AG04450 (cell line): ENCODE results near the gene YAP1. TPM values are rescaled to one million over a fixed set of nuclear protein-coding genes. Genes with fewer than 3 reads are reported as not detected.

Source experiments
- CTCF ChIA-PET: fragments of 300-600, 350-600 bp; formaldehyde crosslinking; extraction: SDS; loops from one replicate; lab custom pipeline; 2022; ENCODE audit warnings: antibody characterized with exemption, inconsistent platforms; lab: Charles Lee
- POLR2A ChIA-PET: fragments of 350-600 bp; formaldehyde crosslinking; extraction: SDS; loops from one replicate; lab custom pipeline; 2021; ENCODE audit warnings: antibody characterized with exemption, inconsistent platforms; lab: Yijun Ruan, JAX
- DNase-seq: peaks from one replicate; pipeline ENCODE4 v3.0.0-alpha.2; 2011; ENCODE audit warnings: low read depth, low spot score
- H3K27ac ChIP-seq: one replicate; pipeline ENCODE4 v1.5.1; 2012; ENCODE audit warnings: low read depth, low read length, control low read depth
- H3K27me3 ChIP-seq: one replicate; pipeline ENCODE4 v1.6.0; 2012; ENCODE audit warnings: low read length; ENCODE audit not compliant: control insufficient read depth, insufficient read depth
- H3K4me3 ChIP-seq: 2 replicates; pipeline ENCODE4 v1.5.1; 2011; ENCODE audit warnings: mild to moderate bottlenecking, low read depth, low read length, control low read depth
- H3K9me3 ChIP-seq: 2 replicates; pipeline ENCODE4 v1.5.1; 2012; ENCODE audit warnings: low read length; ENCODE audit not compliant: control insufficient read depth, insufficient read depth
- polyA plus RNA-seq: library from polyadenylated mRNA; depleted of rRNA; stranded (reverse); fragments of >200 nt; gene quantifications from 2 replicates; pipeline ENCODE4 v1.2.3, GENCODE V29; 2011
- TF ChIP-seq, protein P1 (sequence below): IDR thresholded peaks from 2 replicates; pipeline ENCODE4 v1.5.1; 2011; ENCODE audit warnings: low read depth, low read length, control low read depth, inconsistent platforms

Gene YAP1
- polyA plus RNA-seq, 1 experiment: 117 TPM

DNA sequence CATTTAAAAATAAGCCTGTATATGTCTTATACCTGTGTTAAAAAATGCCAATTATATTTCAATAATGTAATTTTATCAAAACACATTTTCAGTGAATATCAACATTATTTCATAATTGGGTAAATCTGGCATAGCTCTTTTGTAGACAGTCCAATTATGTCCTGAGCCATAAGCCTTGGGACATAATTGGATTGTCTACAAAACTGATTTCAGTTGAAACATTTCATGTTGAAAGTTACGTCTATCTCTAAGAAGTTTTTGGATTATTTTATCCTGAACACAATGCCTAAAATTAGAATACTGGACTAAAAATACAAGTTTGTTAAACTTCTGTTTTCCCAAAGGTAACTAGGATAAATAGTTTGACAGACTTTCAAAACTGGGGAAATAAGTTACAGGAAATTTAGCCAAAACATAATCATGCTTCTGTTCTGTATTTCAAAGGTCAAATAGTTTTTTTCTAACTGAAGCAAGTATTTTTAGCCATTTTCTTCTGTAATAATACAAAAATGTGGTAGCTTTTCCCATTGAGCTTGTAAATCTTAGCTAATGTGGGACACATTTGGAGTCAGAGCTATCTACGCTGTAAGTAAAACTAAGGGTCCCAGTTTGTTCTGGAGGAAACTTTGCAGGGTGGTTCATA, 106.3 kb downstream of the YAP1 start:
- TF ChIP-seq, protein P1, sequence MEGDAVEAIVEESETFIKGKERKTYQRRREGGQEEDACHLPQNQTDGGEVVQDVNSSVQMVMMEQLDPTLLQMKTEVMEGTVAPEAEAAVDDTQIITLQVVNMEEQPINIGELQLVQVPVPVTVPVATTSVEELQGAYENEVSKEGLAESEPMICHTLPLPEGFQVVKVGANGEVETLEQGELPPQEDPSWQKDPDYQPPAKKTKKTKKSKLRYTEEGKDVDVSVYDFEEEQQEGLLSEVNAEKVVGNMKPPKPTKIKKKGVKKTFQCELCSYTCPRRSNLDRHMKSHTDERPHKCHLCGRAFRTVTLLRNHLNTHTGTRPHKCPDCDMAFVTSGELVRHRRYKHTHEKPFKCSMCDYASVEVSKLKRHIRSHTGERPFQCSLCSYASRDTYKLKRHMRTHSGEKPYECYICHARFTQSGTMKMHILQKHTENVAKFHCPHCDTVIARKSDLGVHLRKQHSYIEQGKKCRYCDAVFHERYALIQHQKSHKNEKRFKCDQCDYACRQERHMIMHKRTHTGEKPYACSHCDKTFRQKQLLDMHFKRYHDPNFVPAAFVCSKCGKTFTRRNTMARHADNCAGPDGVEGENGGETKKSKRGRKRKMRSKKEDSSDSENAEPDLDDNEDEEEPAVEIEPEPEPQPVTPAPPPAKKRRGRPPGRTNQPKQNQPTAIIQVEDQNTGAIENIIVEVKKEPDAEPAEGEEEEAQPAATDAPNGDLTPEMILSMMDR: no peak
- Histone ChIP-seq H3K27me3 (no peaks in the 10 kb centered on the region), H3K27ac (no peak overlapping the region), H3K9me3 (no peaks in the 10 kb centered on the region), H3K4me3 (no peak overlapping the region)
- POLR2A ChIA-PET: no interaction called here
- CTCF ChIA-PET: no interaction called here
- DNase-seq: no peak

DNA sequence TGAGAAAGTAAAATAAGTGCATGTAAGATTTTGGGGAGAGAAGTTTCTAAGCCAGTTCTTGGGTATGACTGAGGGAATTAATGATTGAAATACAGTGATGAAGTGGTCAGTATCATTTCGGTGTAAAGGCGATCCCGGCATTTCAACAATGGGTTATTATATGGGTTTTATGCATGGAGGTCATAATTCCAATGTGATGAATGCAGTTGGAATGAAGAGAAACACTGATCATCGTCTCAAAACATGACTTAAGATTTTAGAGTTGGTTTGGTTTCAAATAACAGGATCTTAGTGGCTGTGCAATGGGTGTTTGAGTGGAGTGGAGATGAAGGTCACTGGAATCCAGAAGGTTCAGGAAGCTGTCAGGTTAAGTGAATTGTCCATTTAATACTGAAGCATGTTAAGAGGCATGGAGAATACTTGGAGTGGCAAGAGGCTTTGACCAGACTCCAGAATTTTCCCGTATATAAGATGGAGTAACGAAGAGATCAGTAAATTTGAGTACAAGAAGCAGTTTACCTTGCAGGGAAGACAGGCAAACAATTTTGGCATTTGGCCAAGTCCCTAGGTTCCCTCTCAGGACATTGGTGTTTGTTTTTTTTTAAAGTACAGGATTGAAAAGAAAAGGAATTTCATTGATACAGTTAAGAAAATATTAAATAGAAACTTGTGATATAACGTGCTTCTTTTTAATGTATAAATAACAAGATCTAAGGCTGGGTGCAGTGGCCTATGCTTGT, 110.7 kb downstream of the YAP1 start:
- H3K27ac ChIP-seq: peak overlapping the region; percentile 4
- TF ChIP-seq, protein P1: no peak
- H3K9me3 ChIP-seq: no peaks in the 10 kb centered on the region
- H3K4me3 ChIP-seq: no peak overlapping the region
- H3K27me3 ChIP-seq: no peaks in the 10 kb centered on the region
- peak; percentile 26 for DNase-seq
- CTCF ChIA-PET: no interaction called here
- POLR2A ChIA-PET: no interaction called here

DNA sequence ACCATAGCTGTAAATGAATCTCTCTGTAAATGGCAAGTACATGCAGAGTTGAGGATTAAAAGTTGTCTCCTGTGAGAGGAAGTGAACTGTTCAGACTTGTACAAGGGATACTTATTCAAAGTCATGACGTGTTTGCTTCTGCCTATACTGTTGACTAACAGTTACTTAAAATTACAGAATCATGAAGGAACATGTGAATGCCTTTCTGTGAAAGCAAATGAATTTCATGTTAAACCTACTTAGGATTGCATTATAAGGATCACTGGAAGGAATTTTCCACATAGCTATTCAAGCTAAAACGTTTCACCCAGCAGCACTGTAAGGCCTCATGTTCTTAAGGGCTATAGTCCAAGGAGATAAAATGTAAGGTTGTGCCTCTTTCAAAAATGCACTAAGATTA, 113.6 kb downstream of the YAP1 start:
- CTCF ChIA-PET: interaction anchor here (1.0 kb wide), 1 partner anchor 67 kb away, joined by 3 read pairs; no protein-coding TSS in a partner anchor
- POLR2A ChIA-PET: interaction anchor here (0.6 kb wide), 1 partner anchor 95 kb away, joined by 10 read pairs; no protein-coding TSS in a partner anchor
- TF ChIP-seq, protein P1: no peak
- no peaks in the 10 kb centered on the region for H3K27me3 ChIP-seq
- no peak overlapping the region for H3K4me3 ChIP-seq
- H3K9me3 ChIP-seq: no peaks in the 10 kb centered on the region
- no peak overlapping the region for H3K27ac ChIP-seq
- no peak for DNase-seq

DNA sequence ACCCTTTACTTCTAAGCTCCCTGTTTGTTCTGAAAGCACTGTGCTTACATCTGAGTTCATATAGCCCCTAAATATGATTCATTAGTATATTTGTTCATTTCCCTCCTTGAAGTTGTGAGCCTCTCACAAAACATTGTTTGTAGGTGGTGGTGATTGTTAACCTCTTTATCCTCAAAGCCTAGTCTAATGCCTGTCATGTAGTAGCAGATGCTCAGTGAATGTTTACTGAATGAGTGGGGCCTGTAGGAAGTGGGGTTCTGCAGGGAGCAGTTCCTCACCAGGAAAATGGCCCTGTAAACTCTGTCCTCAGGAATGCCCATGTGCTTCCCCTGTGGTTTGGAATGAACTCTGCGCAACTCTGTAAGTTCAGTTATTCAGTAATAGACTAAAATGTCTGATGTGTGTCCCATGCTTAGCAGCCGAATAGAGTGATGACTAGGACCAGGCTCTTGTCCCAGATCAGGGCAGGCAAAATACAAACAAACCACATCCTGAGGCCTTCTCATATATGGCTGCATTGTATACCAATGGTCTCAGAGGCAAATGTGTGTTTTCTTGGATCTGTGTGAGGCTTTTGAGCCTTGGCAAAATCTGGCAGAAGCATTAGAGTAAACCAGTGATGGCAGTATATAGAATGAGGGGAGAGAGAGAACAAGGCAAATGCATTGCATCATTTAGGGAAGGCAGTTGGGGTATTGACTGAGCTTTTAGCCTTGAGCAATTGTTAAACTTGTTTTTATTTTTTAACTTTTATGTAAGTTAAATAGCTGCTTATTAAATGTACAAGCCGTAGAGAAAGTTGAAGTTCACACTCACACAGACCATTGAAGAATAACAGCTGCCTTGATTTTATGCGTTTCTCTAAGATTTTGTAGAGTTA, 115.7 kb downstream of the YAP1 start:
- CTCF ChIA-PET: interaction anchor here (0.6 to 1.2 kb wide), 4 partner anchors 53 to 82 kb away, joined by 3 to 5 read pairs (median 3); no protein-coding TSS in a partner anchor
- H3K9me3 ChIP-seq: no peaks in the 10 kb centered on the region
- peak overlapping the region; percentile 33 for H3K4me3 ChIP-seq
- H3K27me3 ChIP-seq: no peaks in the 10 kb centered on the region
- DNase-seq: peak; percentile 74
- POLR2A ChIA-PET: interaction anchor here (1.0 to 1.4 kb wide), 3 partner anchors 9 to 47 kb away, joined by 3 to 4 read pairs (median 3); no protein-coding TSS in a partner anchor
- peak overlapping the region; percentile 68 for H3K27ac ChIP-seq
- TF ChIP-seq, protein P1: no peak
